Left ventricle myocardium inferior (tissue), 1 donor: ENCODE results near the gene CTTN. TPM values are rescaled to one million over a fixed set of nuclear protein-coding genes. Genes with fewer than 3 reads are reported as not detected.

Experiments
- DNase-seq: peaks from one replicate; pipeline ENCODE4 v3.0.0-alpha.2; 2020
- H3K27ac ChIP-seq: fragments of 200-600 bp; replicated peaks from 2 replicates; pipeline ENCODE4 v1.8.0; 2021
- H3K27me3 ChIP-seq: fragments of 200-600 bp; 2 replicates; pipeline ENCODE4 v1.8.0; 2021; ENCODE audit warnings: low read depth
- H3K36me3 ChIP-seq: fragments of 200-600 bp; 2 replicates; pipeline ENCODE4 v1.8.0; 2021
- H3K4me1 ChIP-seq: fragments of 200-600 bp; 2 replicates; pipeline ENCODE4 v1.8.0; 2021
- H3K4me3 ChIP-seq: fragments of 200-600 bp; 2 replicates; pipeline ENCODE4 v1.8.0; 2021; ENCODE audit warnings: mild to moderate bottlenecking, moderate library complexity
- H3K9me3 ChIP-seq: fragments of 200-600 bp; replicated peaks from 2 replicates; pipeline ENCODE4 v1.8.0; 2021
- CTCF ChIP-seq: fragments of 200-600 bp; IDR thresholded peaks from 2 replicates; pipeline ENCODE4 v1.8.0; 2021; ENCODE audit warnings: antibody characterized with exemption, mild to moderate bottlenecking, borderline replicate concordance
- intact Hi-C: fragments of 100-400 bp; cut with micrococcal nuclease; formaldehyde crosslinking; loops from one replicate; pipeline ENCODE4 v1.11.0; 2022
- total RNA-seq: library from RNA; stranded (reverse); fragmentation: NEBNext Ultra II Directional; extraction: Animal tissue kit (Norgen Biotek cat#: 25700); gene quantifications from one replicate; pipeline ENCODE4 v1.2.1, GENCODE V29; 2021
- donor health status: DM: no; HTN: yes; CAD: no; lungs with severe emphysema.

Gene CTTN
- total RNA-seq, 1 donor from 2014 or later: 144 TPM

GRCh38 chr11:70353329-70353728, 45.0 kb upstream of the CTTN start:
- Histone ChIP-seq H3K36me3 (peaks cover 72% of the 10 kb centered on the region), H3K27me3 (no peaks in the 10 kb centered on the region), H3K27ac (no peak overlapping the region), H3K4me1 (peaks cover 10% of the 10 kb centered on the region), H3K9me3 (no peaks in the 10 kb centered on the region), H3K4me3 (no peak overlapping the region)
- intact Hi-C loops: no loop called here
- no peak for DNase-seq
- no peak for TF ChIP-seq CTCF

GRCh38 chr11:70353900-70354568, 44.3 kb upstream of the CTTN start:
- Histone ChIP-seq H3K9me3 (no peaks in the 10 kb centered on the region), H3K4me1 (peaks cover 10% of the 10 kb centered on the region), H3K4me3 (no peak overlapping the region), H3K27ac (peak overlapping the region; percentile 20), H3K36me3 (peaks cover 71% of the 10 kb centered on the region), H3K27me3 (no peaks in the 10 kb centered on the region)
- intact Hi-C loops: no loop called here
- no peak for DNase-seq
- no peak for TF ChIP-seq CTCF

- H3K36me3 ChIP-seq: peaks cover 70% of the 10 kb centered on the region
- no peak overlapping the region for H3K4me3 ChIP-seq
- no peaks in the 10 kb centered on the region for H3K27me3 ChIP-seq
- peaks cover 10% of the 10 kb centered on the region for H3K4me1 ChIP-seq
- TF ChIP-seq CTCF: no peak
- peak overlapping the region; percentile 16 for H3K27ac ChIP-seq
- intact Hi-C loops: no loop called here
- DNase-seq: no peak
- H3K9me3 ChIP-seq: no peaks in the 10 kb centered on the region
These were observed 43.7 kb upstream of the CTTN start for GRCh38 chr11:70354629-70355028.

GRCh38 chr11:70358753-70359152, 39.6 kb upstream of the CTTN start:
- H3K9me3 ChIP-seq: no peaks in the 10 kb centered on the region
- no peak for TF ChIP-seq CTCF

GRCh38 chr11:70359451-70360205, 38.7 kb upstream of the CTTN start:
- Histone ChIP-seq H3K4me1 (peaks cover 3% of the 10 kb centered on the region), H3K9me3 (no peaks in the 10 kb centered on the region), H3K27me3 (no peaks in the 10 kb centered on the region), H3K27ac (no peak overlapping the region), H3K36me3 (peaks cover 95% of the 10 kb centered on the region), H3K4me3 (no peak overlapping the region)
- no peak for DNase-seq
- no peak for TF ChIP-seq CTCF
- intact Hi-C loops: no loop called here

More at GRCh38 chr11:70358753-70359152, 39.6 kb upstream of the CTTN start:
- Histone ChIP-seq H3K36me3 (peaks cover 95% of the 10 kb centered on the region), H3K27me3 (no peaks in the 10 kb centered on the region), H3K27ac (no peak overlapping the region), H3K4me3 (no peak overlapping the region), H3K4me1 (peaks cover 2% of the 10 kb centered on the region)
- intact Hi-C loops: no loop called here
- no peak for DNase-seq
